Measurements from ENCODE around the gene FBXL2. TPM values are rescaled to one million over a fixed set of nuclear protein-coding genes. Genes with fewer than 3 reads are reported as not detected.

The FBXL2 gene
- total RNA-seq, 1 donor from 2014 or later, result 21.4 TPM

GRCh38 chr3:33236005-33236404 lies 41.2 kb upstream of the FBXL2 start:
- H3K27me3 Mint-ChIP-seq (ENCODE audit: unreplicated experiment), result peaks cover 1% of the 10 kb centered on the region
- no peaks in the 10 kb centered on the region for H3K36me3 Mint-ChIP-seq (ENCODE audit: unreplicated experiment)
- no peaks in the 10 kb centered on the region for H3K4me1 Mint-ChIP-seq (ENCODE audit: low read depth, unreplicated experiment)
- H3K27ac Mint-ChIP-seq (ENCODE audit: unreplicated experiment), result no peak overlapping the region
- TF ChIP-seq CTCF (IDR thresholded peaks at IDR 0.05; ENCODE audit: partially characterized antibody, unreplicated experiment), result no peak
- H3K4me3 Mint-ChIP-seq (ENCODE audit: unreplicated experiment), result no peak overlapping the region
- no peaks in the 10 kb centered on the region for H3K9me3 Mint-ChIP-seq (ENCODE audit: unreplicated experiment)
- DNase-seq, result no peak

- H3K9me3 Mint-ChIP-seq (ENCODE audit: unreplicated experiment), result no peaks in the 10 kb centered on the region
- no peak overlapping the region for H3K27ac Mint-ChIP-seq (ENCODE audit: unreplicated experiment)
- H3K4me3 Mint-ChIP-seq (ENCODE audit: unreplicated experiment), result no peak overlapping the region
- H3K36me3 Mint-ChIP-seq (ENCODE audit: unreplicated experiment), result no peaks in the 10 kb centered on the region
- TF ChIP-seq CTCF (IDR thresholded peaks at IDR 0.05; ENCODE audit: partially characterized antibody, unreplicated experiment), result no peak
- DNase-seq, result no peak
- H3K27me3 Mint-ChIP-seq (ENCODE audit: unreplicated experiment), result peaks cover 1% of the 10 kb centered on the region
- H3K4me1 Mint-ChIP-seq (ENCODE audit: low read depth, unreplicated experiment), result no peaks in the 10 kb centered on the region
Measured at GRCh38 chr3:33237439-33237838, 39.8 kb upstream of the FBXL2 start.

- no peak overlapping the region for H3K4me3 Mint-ChIP-seq (ENCODE audit: unreplicated experiment)
- peaks cover 1% of the 10 kb centered on the region for H3K27me3 Mint-ChIP-seq (ENCODE audit: unreplicated experiment)
- H3K4me1 Mint-ChIP-seq (ENCODE audit: low read depth, unreplicated experiment), result no peaks in the 10 kb centered on the region
- no peaks in the 10 kb centered on the region for H3K36me3 Mint-ChIP-seq (ENCODE audit: unreplicated experiment)
- H3K27ac Mint-ChIP-seq (ENCODE audit: unreplicated experiment), result no peak overlapping the region
- no peak for DNase-seq
- no peaks in the 10 kb centered on the region for H3K9me3 Mint-ChIP-seq (ENCODE audit: unreplicated experiment)
- TF ChIP-seq CTCF (IDR thresholded peaks at IDR 0.05; ENCODE audit: partially characterized antibody, unreplicated experiment), result no peak
Measured at GRCh38 chr3:33238923-33239322, 38.3 kb upstream of the FBXL2 start.

DNA sequence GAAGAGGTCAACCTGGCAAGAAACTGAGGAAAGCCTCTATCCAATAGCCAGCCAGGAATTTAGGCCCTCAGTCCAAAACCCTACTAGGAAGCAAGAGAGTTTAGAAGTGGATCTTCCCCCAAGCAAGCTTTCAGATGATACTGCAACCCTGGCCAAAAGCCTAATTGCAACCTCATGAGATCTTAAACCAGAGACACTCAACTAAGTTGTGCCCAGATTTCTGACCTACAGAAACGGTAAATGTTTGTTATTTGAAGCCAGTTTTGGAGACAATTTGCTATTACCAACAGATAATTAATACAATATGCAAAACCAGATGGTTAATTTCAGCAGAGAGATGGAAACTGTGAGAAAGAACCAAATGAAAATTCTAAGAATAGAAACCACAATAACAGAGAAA lies 37.0 kb upstream of the FBXL2 start:
- Mint-ChIP-seq H3K27ac (ENCODE audit: unreplicated experiment) (no peak overlapping the region), H3K4me3 (ENCODE audit: unreplicated experiment) (no peak overlapping the region), H3K9me3 (ENCODE audit: unreplicated experiment) (no peaks in the 10 kb centered on the region), H3K4me1 (ENCODE audit: low read depth, unreplicated experiment) (no peaks in the 10 kb centered on the region), H3K36me3 (ENCODE audit: unreplicated experiment) (no peaks in the 10 kb centered on the region), H3K27me3 (ENCODE audit: unreplicated experiment) (peaks cover 1% of the 10 kb centered on the region)
- DNase-seq, result no peak
- no peak for TF ChIP-seq CTCF (IDR thresholded peaks at IDR 0.05; ENCODE audit: partially characterized antibody, unreplicated experiment)

DNA sequence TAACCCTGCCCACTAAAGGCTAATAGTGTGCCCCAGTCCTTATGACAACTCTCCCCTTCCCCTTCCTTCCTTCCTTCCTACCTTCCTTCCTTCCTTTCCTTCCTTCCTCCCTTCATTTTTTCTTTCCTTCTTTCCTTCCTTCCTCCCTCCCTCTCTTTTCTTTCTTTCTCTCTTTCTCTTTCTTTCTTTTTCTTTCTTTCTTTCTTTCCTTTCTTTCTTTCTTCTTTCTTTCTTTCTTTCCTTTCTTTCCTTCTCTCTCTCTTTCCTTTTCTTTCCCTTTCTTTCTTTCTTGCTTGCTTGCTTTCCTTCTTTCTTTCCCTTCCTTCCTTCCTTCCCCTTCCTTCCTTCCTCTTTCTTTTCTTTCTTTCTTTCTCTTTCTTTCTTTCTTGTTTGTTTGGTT lies 30.5 kb upstream of the FBXL2 start:
- no peaks in the 10 kb centered on the region for H3K4me1 Mint-ChIP-seq (ENCODE audit: low read depth, unreplicated experiment)
- H3K36me3 Mint-ChIP-seq (ENCODE audit: unreplicated experiment), result no peaks in the 10 kb centered on the region
- H3K4me3 Mint-ChIP-seq (ENCODE audit: unreplicated experiment), result no peak overlapping the region
- no peak for DNase-seq
- H3K27me3 Mint-ChIP-seq (ENCODE audit: unreplicated experiment), result no peaks in the 10 kb centered on the region
- no peak overlapping the region for H3K27ac Mint-ChIP-seq (ENCODE audit: unreplicated experiment)
- no peaks in the 10 kb centered on the region for H3K9me3 Mint-ChIP-seq (ENCODE audit: unreplicated experiment)
- TF ChIP-seq CTCF (IDR thresholded peaks at IDR 0.05; ENCODE audit: partially characterized antibody, unreplicated experiment), result no peak
